H9 (cell line): ENCODE measurements around the gene PRKCB. TPM values are rescaled to one million over a fixed set of nuclear protein-coding genes. Genes with fewer than 3 reads are reported as not detected.

Experiments used
- DNase-seq: peaks from one replicate; pipeline ENCODE4 v3.0.0-alpha.2; 2017
- H2AFZ ChIP-seq: one replicate; pipeline ENCODE4 v1.6.1; 2013; ENCODE audit warnings: mild to moderate bottlenecking, low read length, control low read depth, moderate library complexity
- H2AK5ac ChIP-seq: 2 replicates; pipeline ENCODE4 v1.6.1; 2013; ENCODE audit warnings: low read length, control low read depth, mixed read lengths; ENCODE audit not compliant: insufficient read length
- H2BK120ac ChIP-seq: one replicate; pipeline ENCODE4 v1.6.1; 2013; ENCODE audit warnings: low read depth, mild to moderate bottlenecking, low read length, control low read depth, inconsistent platforms; ENCODE audit not compliant: poor library complexity, severe bottlenecking
- H2BK12ac ChIP-seq: 2 replicates; pipeline ENCODE4 v1.6.1; 2013; ENCODE audit warnings: low read length, control low read depth, mixed read lengths, low read depth; ENCODE audit not compliant: insufficient read length
- H2BK15ac ChIP-seq: 2 replicates; pipeline ENCODE4 v1.6.1; 2013; ENCODE audit warnings: low read depth, low read length, control low read depth
- H2BK20ac ChIP-seq: one replicate; pipeline ENCODE4 v1.6.1; 2013; ENCODE audit warnings: low read depth, mild to moderate bottlenecking, low read length, control low read depth, inconsistent platforms; ENCODE audit not compliant: poor library complexity, severe bottlenecking
- H2BK5ac ChIP-seq: 2 replicates; pipeline ENCODE4 v1.6.1; 2013; ENCODE audit warnings: low read length, control low read depth, mixed read lengths; ENCODE audit not compliant: insufficient read length
- H3K14ac ChIP-seq: 2 replicates; pipeline ENCODE4 v1.6.1; 2013; ENCODE audit warnings: low read length, control low read depth; ENCODE audit not compliant: insufficient read depth
- H3K18ac ChIP-seq: 2 replicates; pipeline ENCODE4 v1.6.1; 2013; ENCODE audit warnings: low read depth, mild to moderate bottlenecking, mixed read lengths, low read length, control low read depth; ENCODE audit not compliant: insufficient read length
- H3K23ac ChIP-seq: 2 replicates; pipeline ENCODE4 v1.6.1; 2013; ENCODE audit warnings: low read length, control low read depth, mixed read lengths, low read depth; ENCODE audit not compliant: insufficient read length
- H3K23me2 ChIP-seq: 2 replicates; pipeline ENCODE4 v1.6.1; 2013; ENCODE audit warnings: low read depth, mild to moderate bottlenecking, mixed read lengths, low read length, control low read depth; ENCODE audit not compliant: insufficient read length, poor library complexity, severe bottlenecking
- H3K27ac ChIP-seq: 2 replicates; pipeline ENCODE4 v1.5.1; 2013; ENCODE audit warnings: low read length, control low read depth, mixed read lengths, low read depth; ENCODE audit not compliant: insufficient read length
- H3K27me3 ChIP-seq: 2 replicates; pipeline ENCODE4 v1.6.1; 2013; ENCODE audit warnings: low read length, control low read depth, inconsistent platforms; ENCODE audit not compliant: insufficient read depth
- H3K4ac ChIP-seq: 2 replicates; pipeline ENCODE4 v1.6.1; 2013; ENCODE audit warnings: low read depth, mild to moderate bottlenecking, control low read depth, inconsistent platforms, low read length, moderate library complexity
- H3K4me1 ChIP-seq: 2 replicates; pipeline ENCODE4 v1.6.1; 2013; ENCODE audit warnings: low read length, control low read depth, inconsistent platforms; ENCODE audit not compliant: insufficient read depth
- H3K4me2 ChIP-seq: 2 replicates; pipeline ENCODE4 v1.6.1; 2013; ENCODE audit warnings: low read length, control low read depth, mixed read lengths; ENCODE audit not compliant: insufficient read length, insufficient read depth
- H3K56ac ChIP-seq: 2 replicates; pipeline ENCODE4 v1.6.1; 2013; ENCODE audit warnings: low read depth, mild to moderate bottlenecking, mixed read lengths, low read length, control low read depth; ENCODE audit not compliant: insufficient read length
- H3K79me1 ChIP-seq: 2 replicates; pipeline ENCODE4 v1.6.1; 2013; ENCODE audit warnings: low read depth, mild to moderate bottlenecking, moderate library complexity, low read length, control low read depth, inconsistent platforms; ENCODE audit not compliant: insufficient read depth, poor library complexity, severe bottlenecking
- H3K79me2 ChIP-seq: 2 replicates; pipeline ENCODE4 v1.6.1; 2013; ENCODE audit warnings: low read length, control low read depth, inconsistent platforms; ENCODE audit not compliant: insufficient read depth
- H3K9ac ChIP-seq: 2 replicates; pipeline ENCODE4 v1.6.1; 2013; ENCODE audit warnings: low read length, control low read depth, mixed read lengths; ENCODE audit not compliant: insufficient read length; ENCODE audit errors: extremely low read depth
- H3K9me3 ChIP-seq: one replicate; pipeline ENCODE4 v1.6.1; 2013; ENCODE audit warnings: low read depth, low read length, inconsistent platforms; ENCODE audit not compliant: control insufficient read depth
- H3T11ph ChIP-seq: one replicate; pipeline ENCODE4 v1.6.1; 2013; ENCODE audit warnings: mild to moderate bottlenecking, low read length, control low read depth, inconsistent platforms
- H4K20me1 ChIP-seq: one replicate; pipeline ENCODE4 v1.6.1; 2013; ENCODE audit not compliant: control insufficient read depth, insufficient read length, insufficient read depth
- H4K5ac ChIP-seq: 2 replicates; pipeline ENCODE4 v1.6.1; 2013; ENCODE audit warnings: low read depth, mild to moderate bottlenecking, mixed read lengths, low read length, control low read depth; ENCODE audit not compliant: insufficient read length
- H4K8ac ChIP-seq: replicated peaks from 2 replicates; pipeline ENCODE4 v1.6.1; 2013; ENCODE audit warnings: low read length, control low read depth, mixed read lengths, low read depth; ENCODE audit not compliant: insufficient read length
- H4K91ac ChIP-seq: 2 replicates; pipeline ENCODE4 v1.6.1; 2013; ENCODE audit warnings: low read depth, mild to moderate bottlenecking, moderate library complexity, mixed read lengths, low read length, control low read depth; ENCODE audit not compliant: insufficient read length
- H3K27ac Mint-ChIP-seq, 3 experiments: 2 replicates in 2 of 3; 3 replicates in 1 of 3; pipeline ENCODE4 v1.8.0; 2020 to 2021; ENCODE audit warnings: mixed read lengths in 3 of 3, mild to moderate bottlenecking in 1 of 3, moderate library complexity in 1 of 3
- H3K27me3 Mint-ChIP-seq: 2 replicates; pipeline ENCODE4 v1.8.0; 2021; ENCODE audit warnings: low read depth, mild to moderate bottlenecking, moderate library complexity, mixed read lengths
- H3K36me3 Mint-ChIP-seq, 3 experiments: 2 replicates in 2 of 3; 3 replicates in 1 of 3; pipeline ENCODE4 v1.8.0; 2020 to 2021; ENCODE audit warnings: low read depth in 3 of 3, mixed read lengths in 3 of 3; ENCODE audit not compliant: insufficient read depth in 1 of 3
- H3K4me1 Mint-ChIP-seq, 2 experiments: 2 replicates each; pipeline ENCODE4 v1.8.0; 2020; ENCODE audit warnings: mixed read lengths in 2 of 2
- H3K4me3 Mint-ChIP-seq, 2 experiments: 2 replicates in 1 of 2; 3 replicates in 1 of 2; pipeline ENCODE4 v1.8.0; 2020 to 2021; ENCODE audit warnings: mild to moderate bottlenecking in 2 of 2, mixed read lengths in 2 of 2, moderate library complexity in 1 of 2
- H3K9me3 Mint-ChIP-seq, 2 experiments: 2 replicates in 1 of 2; 3 replicates in 1 of 2; pipeline ENCODE4 v1.8.0; 2020; ENCODE audit warnings: mild to moderate bottlenecking in 2 of 2, mixed read lengths in 2 of 2, moderate library complexity in 1 of 2
- WGBS: extraction: QIAGEN DNeasy Blood & Tissue Kit; methylation state at CpG from one replicate; pipeline ENCODE4 v1.1.7; 2013; ENCODE audit warnings: missing lambda C conversion rate, low lambda C conversion rate, mixed read lengths; ENCODE audit not compliant: insufficient read length; ENCODE audit errors: extremely low coverage; 5-methylcytosine and 5-hydroxymethylcytosine counted together
- total RNA-seq: library from RNA; stranded (reverse); gene quantifications from 2 replicates; pipeline ENCODE4 v1.2.1, GENCODE V29; 2021
- TF ChIP-seq, protein P1 (sequence below): fragments of 200-600 bp; sonication (generic); conservative IDR thresholded peaks from 3 replicates; pipeline ENCODE4 v1.8.0; 2021; ENCODE audit warnings: antibody characterized with exemption, mild to moderate bottlenecking

PRKCB gene
- total RNA-seq, 1 experiment from 2014 or later: 7.0 TPM

DNA sequence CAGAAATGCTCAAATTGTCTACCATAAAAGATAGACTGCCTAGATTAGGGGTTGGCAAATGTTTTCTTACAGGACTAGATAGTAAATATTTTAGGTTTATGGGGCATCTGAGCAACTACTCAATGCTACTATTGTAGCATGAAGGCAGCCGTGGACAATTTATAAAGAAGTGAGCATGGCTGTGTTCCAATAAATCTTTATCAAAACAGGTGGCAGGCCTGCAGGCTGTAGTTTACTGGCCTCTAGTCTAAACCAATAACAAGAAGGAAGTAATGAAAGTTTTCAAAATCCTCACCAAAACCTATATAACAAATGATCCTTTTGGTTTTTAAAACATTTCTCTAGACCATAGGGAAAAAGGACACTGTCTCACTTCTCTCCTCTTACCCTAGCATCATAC is 105.2 kb downstream of the PRKCB start:
- no peak overlapping the region for H4K91ac ChIP-seq
- H3K23me2 ChIP-seq: no peaks in the 10 kb centered on the region
- H2BK120ac ChIP-seq: no peak overlapping the region
- H3K9ac ChIP-seq: no peak overlapping the region
- peaks cover 3 to 4% of the 10 kb centered on the region in 2 experiments; a peak in 3 of 4 replicates for H3K4me1 Mint-ChIP-seq
- H3T11ph ChIP-seq: no peak overlapping the region
- H3K27ac ChIP-seq: no peak overlapping the region
- H3K9me3 ChIP-seq: no peaks in the 10 kb centered on the region
- H3K4me3 Mint-ChIP-seq: no peak overlapping the region
- TF ChIP-seq, protein P1, sequence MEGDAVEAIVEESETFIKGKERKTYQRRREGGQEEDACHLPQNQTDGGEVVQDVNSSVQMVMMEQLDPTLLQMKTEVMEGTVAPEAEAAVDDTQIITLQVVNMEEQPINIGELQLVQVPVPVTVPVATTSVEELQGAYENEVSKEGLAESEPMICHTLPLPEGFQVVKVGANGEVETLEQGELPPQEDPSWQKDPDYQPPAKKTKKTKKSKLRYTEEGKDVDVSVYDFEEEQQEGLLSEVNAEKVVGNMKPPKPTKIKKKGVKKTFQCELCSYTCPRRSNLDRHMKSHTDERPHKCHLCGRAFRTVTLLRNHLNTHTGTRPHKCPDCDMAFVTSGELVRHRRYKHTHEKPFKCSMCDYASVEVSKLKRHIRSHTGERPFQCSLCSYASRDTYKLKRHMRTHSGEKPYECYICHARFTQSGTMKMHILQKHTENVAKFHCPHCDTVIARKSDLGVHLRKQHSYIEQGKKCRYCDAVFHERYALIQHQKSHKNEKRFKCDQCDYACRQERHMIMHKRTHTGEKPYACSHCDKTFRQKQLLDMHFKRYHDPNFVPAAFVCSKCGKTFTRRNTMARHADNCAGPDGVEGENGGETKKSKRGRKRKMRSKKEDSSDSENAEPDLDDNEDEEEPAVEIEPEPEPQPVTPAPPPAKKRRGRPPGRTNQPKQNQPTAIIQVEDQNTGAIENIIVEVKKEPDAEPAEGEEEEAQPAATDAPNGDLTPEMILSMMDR: no peak
- H3K4ac ChIP-seq: no peak overlapping the region
- H3K56ac ChIP-seq: no peak overlapping the region
- no peaks in the 10 kb centered on the region for H3K79me1 ChIP-seq
- no peaks in the 10 kb centered on the region for H3K36me3 Mint-ChIP-seq
- no peak overlapping the region for H2BK5ac ChIP-seq
- no peak overlapping the region for H3K4me2 ChIP-seq
- H3K23ac ChIP-seq: no peak overlapping the region
- no peak overlapping the region for H2AFZ ChIP-seq
- no CpG with 5 or more reads among the region's 1 CpG for WGBS
- H4K5ac ChIP-seq: no peak overlapping the region
- no peak overlapping the region for H2BK15ac ChIP-seq
- peaks cover 14% of the 10 kb centered on the region for H3K27me3 Mint-ChIP-seq
- H4K20me1 ChIP-seq: no peaks in the 10 kb centered on the region
- H3K4me1 ChIP-seq: no peaks in the 10 kb centered on the region
- no peak overlapping the region for H3K27ac Mint-ChIP-seq
- no peak overlapping the region for H2AK5ac ChIP-seq
- no peak overlapping the region for H3K18ac ChIP-seq
- H2BK20ac ChIP-seq: no peak overlapping the region
- no peak overlapping the region for H4K8ac ChIP-seq
- H3K27me3 ChIP-seq: no peaks in the 10 kb centered on the region
- no peaks in the 10 kb centered on the region for H3K79me2 ChIP-seq
- no peak for DNase-seq
- no peak overlapping the region for H2BK12ac ChIP-seq
- H3K9me3 Mint-ChIP-seq: no peaks in the 10 kb centered on the region
- no peak overlapping the region for H3K14ac ChIP-seq
